Astrocyte of the spinal cord (primary cell): Measurements from ENCODE around the gene HS3ST3B1.

ENCODE experiments used
- DNase-seq: peaks from one replicate; pipeline ENCODE4 v3.0.0; 2011; ENCODE audit warnings: low read depth, low spot score
- H3K4me3 ChIP-seq: 2 replicates; pipeline ENCODE4 v1.5.1; 2011; ENCODE audit warnings: low read depth, mild to moderate bottlenecking, low read length, moderate library complexity
- CTCF ChIP-seq: IDR thresholded peaks from 2 replicates; pipeline ENCODE4 v1.5.1; 2012; ENCODE audit warnings: low read depth, mild to moderate bottlenecking, low read length, inconsistent platforms
- in situ Hi-C: cut with HindIII; loops from 2 replicates; pipeline ENCODE4 v1.10.0; 2017; ENCODE audit warnings: low sequenced_read_pairs

The HS3ST3B1 gene

GRCh38 chr17:14341866-14342265, 41.0 kb downstream of the HS3ST3B1 start:
- in situ Hi-C loops, result no loop called here
- no peak overlapping the region for H3K4me3 ChIP-seq
- no peak for DNase-seq
- no peak for TF ChIP-seq CTCF

GRCh38 chr17:14346801-14347200, 45.9 kb downstream of the HS3ST3B1 start:
- no peak for TF ChIP-seq CTCF
- no peak overlapping the region for H3K4me3 ChIP-seq
- no peak for DNase-seq
- in situ Hi-C loops, result no loop called here

GRCh38 chr17:14351493-14351892, 50.6 kb downstream of the HS3ST3B1 start:
- DNase-seq, result no peak
- in situ Hi-C loops, result no loop called here
- no peak overlapping the region for H3K4me3 ChIP-seq
- TF ChIP-seq CTCF, result no peak

- in situ Hi-C loops, result no loop called here
- no peak for DNase-seq
- TF ChIP-seq CTCF, result no peak
- H3K4me3 ChIP-seq, result no peak overlapping the region
These were observed 51.3 kb downstream of the HS3ST3B1 start for GRCh38 chr17:14352136-14352535.

GRCh38 chr17:14353861-14354474, 53.1 kb downstream of the HS3ST3B1 start:
- DNase-seq, result no peak
- TF ChIP-seq CTCF, result no peak
- H3K4me3 ChIP-seq, result no peak overlapping the region
- in situ Hi-C loops, result no loop called here

- TF ChIP-seq CTCF, result no peak
- in situ Hi-C loops, result no loop called here
- no peak for DNase-seq
- H3K4me3 ChIP-seq, result no peak overlapping the region
These were observed 53.9 kb downstream of the HS3ST3B1 start for GRCh38 chr17:14354807-14355206.

GRCh38 chr17:14355556-14355955, 54.7 kb downstream of the HS3ST3B1 start:
- no peak for DNase-seq
- H3K4me3 ChIP-seq, result no peak overlapping the region
- in situ Hi-C loops, result no loop called here
- no peak for TF ChIP-seq CTCF
